ENCODE measurements around the gene MYO16. TPM values are rescaled to one million over a fixed set of nuclear protein-coding genes. Genes with fewer than 3 reads are reported as not detected.

Gene MYO16
- total RNA-seq, 1 donor from 2014 or later = not detected

- DNase-seq (ENCODE audit: low read depth in 2 of 2) = no peak
Measured at GRCh38 chr13:108663710-108664109, 34.3 kb downstream of the MYO16 start.

- no peak for DNase-seq (ENCODE audit: low read depth in 2 of 2)
Measured at GRCh38 chr13:108667205-108667604, 37.8 kb downstream of the MYO16 start.

- DNase-seq (ENCODE audit: low read depth in 2 of 2) = no peak
Measured at GRCh38 chr13:108669381-108669780, 40.0 kb downstream of the MYO16 start.

- no peak for DNase-seq (ENCODE audit: low read depth in 2 of 2)
Measured at GRCh38 chr13:108674346-108674745, 44.9 kb downstream of the MYO16 start.

GRCh38 chr13:108674771-108675170 is 45.4 kb downstream of the MYO16 start:
- DNase-seq (ENCODE audit: low read depth in 2 of 2) = no peak

- no peak for DNase-seq (ENCODE audit: low read depth in 2 of 2)
Measured at GRCh38 chr13:108676620-108677019, 47.2 kb downstream of the MYO16 start.

GRCh38 chr13:108677806-108678205 is 48.4 kb downstream of the MYO16 start:
- DNase-seq (ENCODE audit: low read depth in 2 of 2) = no peak

GRCh38 chr13:108680011-108680410 is 50.6 kb downstream of the MYO16 start:
- DNase-seq (ENCODE audit: low read depth in 2 of 2) = no peak

- no peak for DNase-seq (ENCODE audit: low read depth in 2 of 2)
Measured at GRCh38 chr13:108681986-108682575, 52.7 kb downstream of the MYO16 start.

GRCh38 chr13:108682714-108683113 is 53.3 kb downstream of the MYO16 start:
- no peak for DNase-seq (ENCODE audit: low read depth in 2 of 2)

- no peak for DNase-seq (ENCODE audit: low read depth in 2 of 2)
Measured at GRCh38 chr13:108686027-108686426, 56.6 kb downstream of the MYO16 start.

- DNase-seq (ENCODE audit: low read depth in 2 of 2) = no peak
Measured at GRCh38 chr13:108690726-108691125, 61.3 kb downstream of the MYO16 start.

- no peak for DNase-seq (ENCODE audit: low read depth in 2 of 2)
Measured at GRCh38 chr13:108700422-108701170, 71.2 kb downstream of the MYO16 start.

GRCh38 chr13:108702171-108702570 is 72.8 kb downstream of the MYO16 start:
- no peak for DNase-seq (ENCODE audit: low read depth in 2 of 2)

- no peak for DNase-seq (ENCODE audit: low read depth in 2 of 2)
Measured at GRCh38 chr13:108705031-108705430, 75.6 kb downstream of the MYO16 start.

GRCh38 chr13:108707584-108707983 is 78.2 kb downstream of the MYO16 start:
- no peak for DNase-seq (ENCODE audit: low read depth in 2 of 2)

- DNase-seq (ENCODE audit: low read depth in 2 of 2) = no peak
Measured at GRCh38 chr13:108708921-108709320, 79.5 kb downstream of the MYO16 start.

- no peak for DNase-seq (ENCODE audit: low read depth in 2 of 2)
Measured at GRCh38 chr13:108711386-108711785, 82.0 kb downstream of the MYO16 start.

GRCh38 chr13:108725471-108725870 is 96.1 kb downstream of the MYO16 start:
- no peak for DNase-seq (ENCODE audit: low read depth in 2 of 2)

GRCh38 chr13:108728370-108728769 is 99.0 kb downstream of the MYO16 start:
- no peak for DNase-seq (ENCODE audit: low read depth in 2 of 2)

- no peak for DNase-seq (ENCODE audit: low read depth in 2 of 2)
Measured at GRCh38 chr13:108733022-108733560, 103.7 kb downstream of the MYO16 start.

- DNase-seq (ENCODE audit: low read depth in 2 of 2) = no peak
Measured at GRCh38 chr13:108734676-108735075, 105.3 kb downstream of the MYO16 start.

GRCh38 chr13:108741930-108742329 is 112.5 kb downstream of the MYO16 start:
- no peak for DNase-seq (ENCODE audit: low read depth in 2 of 2)

Data from lung microvascular endothelial cell (primary cell).